ENCODE results near the gene PKP3.
"Not testable (repeated sequence)": the region's sequence is repeated elsewhere in the genome, so short reads cannot be mapped to it uniquely, and the experiment has no call there.

DNA sequence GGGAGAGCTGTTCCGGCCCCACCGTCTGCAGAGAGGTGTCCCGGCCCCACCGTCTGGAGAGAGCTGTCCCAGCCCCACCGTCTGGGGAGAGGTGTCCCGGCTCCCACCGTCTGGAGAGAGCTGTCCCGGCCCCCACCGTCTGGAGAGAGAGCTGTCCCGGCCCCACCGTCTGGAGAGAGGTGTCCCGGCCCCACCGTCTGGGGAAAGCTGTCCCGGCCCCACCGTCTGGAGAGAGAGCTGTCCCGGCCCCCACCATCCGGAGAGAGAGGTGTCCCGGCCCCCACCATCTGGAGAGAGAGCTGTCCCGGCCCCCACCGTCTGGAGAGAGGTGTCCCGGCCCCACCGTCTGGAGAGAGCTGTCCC, 30.6 kb upstream of the PKP3 start:
- TF ChIP-seq, protein P1, sequence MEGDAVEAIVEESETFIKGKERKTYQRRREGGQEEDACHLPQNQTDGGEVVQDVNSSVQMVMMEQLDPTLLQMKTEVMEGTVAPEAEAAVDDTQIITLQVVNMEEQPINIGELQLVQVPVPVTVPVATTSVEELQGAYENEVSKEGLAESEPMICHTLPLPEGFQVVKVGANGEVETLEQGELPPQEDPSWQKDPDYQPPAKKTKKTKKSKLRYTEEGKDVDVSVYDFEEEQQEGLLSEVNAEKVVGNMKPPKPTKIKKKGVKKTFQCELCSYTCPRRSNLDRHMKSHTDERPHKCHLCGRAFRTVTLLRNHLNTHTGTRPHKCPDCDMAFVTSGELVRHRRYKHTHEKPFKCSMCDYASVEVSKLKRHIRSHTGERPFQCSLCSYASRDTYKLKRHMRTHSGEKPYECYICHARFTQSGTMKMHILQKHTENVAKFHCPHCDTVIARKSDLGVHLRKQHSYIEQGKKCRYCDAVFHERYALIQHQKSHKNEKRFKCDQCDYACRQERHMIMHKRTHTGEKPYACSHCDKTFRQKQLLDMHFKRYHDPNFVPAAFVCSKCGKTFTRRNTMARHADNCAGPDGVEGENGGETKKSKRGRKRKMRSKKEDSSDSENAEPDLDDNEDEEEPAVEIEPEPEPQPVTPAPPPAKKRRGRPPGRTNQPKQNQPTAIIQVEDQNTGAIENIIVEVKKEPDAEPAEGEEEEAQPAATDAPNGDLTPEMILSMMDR (IDR thresholded peaks at IDR 0.05), result not testable (repeated sequence)
- TF ChIP-seq POLR2AphosphoS5 (IDR thresholded peaks at IDR 0.05), result not testable (repeated sequence)

Data from stomach (tissue), 4 donors.